NCI-H1092 (cell line): ENCODE results near the gene CRELD2.

Experiments
- DNase-seq: peaks from one replicate; lab custom pipeline; 2025; lab: John Stamatoyannopoulos, UW

The CRELD2 gene

GRCh38 chr22:49917974-49918910 is at the start of gene CRELD2, which contains the start of gene ALG12:
CRELD2 (plus strand) TSS chr22:49918634; CDS start chr22:49918770, 136 bp downstream.
ALG12 (minus strand) TSS chr22:49918438; CDS start chr22:49913765, 4,673 bp downstream.
- peak; percentile 71 for DNase-seq

- no peak for DNase-seq
These were observed 49.2 kb upstream of the CRELD2 start for GRCh38 chr22:49869086-49869830.

- DNase-seq, result no peak
These were observed 48.4 kb upstream of the CRELD2 start for GRCh38 chr22:49869845-49870712.

GRCh38 chr22:49871482-49871881 is 47.0 kb upstream of the CRELD2 start:
- DNase-seq, result no peak

- no peak for DNase-seq
These were observed 46.1 kb upstream of the CRELD2 start for GRCh38 chr22:49872347-49872746.

GRCh38 chr22:49873228-49873940 is 45.0 kb upstream of the CRELD2 start:
- no peak for DNase-seq

GRCh38 chr22:49877642-49878041 is 40.8 kb upstream of the CRELD2 start:
- no peak for DNase-seq

GRCh38 chr22:49878206-49878605 is 40.2 kb upstream of the CRELD2 start:
- DNase-seq, result no peak

GRCh38 chr22:49879871-49880270 is 38.6 kb upstream of the CRELD2 start:
- no peak for DNase-seq

GRCh38 chr22:49880281-49880680 is 38.2 kb upstream of the CRELD2 start:
- DNase-seq, result no peak

- DNase-seq, result no peak
These were observed 36.6 kb upstream of the CRELD2 start for GRCh38 chr22:49881856-49882255.

- no peak for DNase-seq
These were observed 35.7 kb upstream of the CRELD2 start for GRCh38 chr22:49882519-49883293.

- no peak for DNase-seq
These were observed 35.2 kb upstream of the CRELD2 start for GRCh38 chr22:49883294-49883640.

GRCh38 chr22:49884075-49884474 is 34.4 kb upstream of the CRELD2 start:
- DNase-seq, result no peak

GRCh38 chr22:49884503-49885260 is 33.8 kb upstream of the CRELD2 start:
- DNase-seq, result no peak

- no peak for DNase-seq
These were observed 33.2 kb upstream of the CRELD2 start for GRCh38 chr22:49885281-49885680.

- no peak for DNase-seq
These were observed 32.6 kb upstream of the CRELD2 start for GRCh38 chr22:49885881-49886280.

- no peak for DNase-seq
These were observed 31.9 kb upstream of the CRELD2 start for GRCh38 chr22:49886346-49887063.

- DNase-seq, result no peak
These were observed 31.4 kb upstream of the CRELD2 start for GRCh38 chr22:49887064-49887451.
